ENCODE data around the gene TOP3B.

TOP3B gene

DNA sequence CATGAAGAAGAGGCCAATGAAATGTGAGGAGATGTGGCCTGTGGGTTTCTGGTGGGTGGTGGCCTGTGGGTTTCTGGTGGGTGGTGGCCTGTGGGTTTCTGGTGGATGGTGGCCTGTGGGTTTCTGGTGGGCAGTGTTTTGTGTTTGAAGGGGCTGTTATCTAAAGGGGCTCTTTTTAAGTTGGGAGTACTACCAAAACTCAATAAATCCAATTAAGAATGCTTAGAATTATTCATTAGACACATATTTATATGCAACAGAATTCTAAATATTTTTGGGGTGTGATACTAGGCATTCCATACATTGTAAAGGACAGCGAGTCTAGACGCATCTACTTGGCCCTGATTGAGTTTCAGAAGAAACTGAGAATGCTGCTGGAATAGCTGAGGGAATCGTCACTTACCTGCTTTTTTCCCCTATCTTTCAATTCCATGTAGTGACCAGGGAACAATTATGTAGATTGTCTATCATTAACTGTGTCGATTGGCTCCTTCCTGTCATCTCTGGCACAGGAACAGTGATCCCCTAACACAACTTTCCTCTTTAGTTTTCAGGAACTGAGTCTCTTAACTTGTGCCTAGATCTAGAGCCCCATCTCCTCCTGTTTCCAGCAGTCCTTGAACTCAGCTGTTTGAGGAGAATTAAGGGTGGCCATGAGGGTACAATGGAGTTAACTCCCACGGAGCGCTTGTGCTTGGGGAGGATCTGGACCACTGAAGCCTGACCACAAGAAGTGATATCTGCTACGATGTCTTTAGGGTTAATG is 37.3 kb upstream of the TOP3B start:
- TF ChIP-seq, protein P1, sequence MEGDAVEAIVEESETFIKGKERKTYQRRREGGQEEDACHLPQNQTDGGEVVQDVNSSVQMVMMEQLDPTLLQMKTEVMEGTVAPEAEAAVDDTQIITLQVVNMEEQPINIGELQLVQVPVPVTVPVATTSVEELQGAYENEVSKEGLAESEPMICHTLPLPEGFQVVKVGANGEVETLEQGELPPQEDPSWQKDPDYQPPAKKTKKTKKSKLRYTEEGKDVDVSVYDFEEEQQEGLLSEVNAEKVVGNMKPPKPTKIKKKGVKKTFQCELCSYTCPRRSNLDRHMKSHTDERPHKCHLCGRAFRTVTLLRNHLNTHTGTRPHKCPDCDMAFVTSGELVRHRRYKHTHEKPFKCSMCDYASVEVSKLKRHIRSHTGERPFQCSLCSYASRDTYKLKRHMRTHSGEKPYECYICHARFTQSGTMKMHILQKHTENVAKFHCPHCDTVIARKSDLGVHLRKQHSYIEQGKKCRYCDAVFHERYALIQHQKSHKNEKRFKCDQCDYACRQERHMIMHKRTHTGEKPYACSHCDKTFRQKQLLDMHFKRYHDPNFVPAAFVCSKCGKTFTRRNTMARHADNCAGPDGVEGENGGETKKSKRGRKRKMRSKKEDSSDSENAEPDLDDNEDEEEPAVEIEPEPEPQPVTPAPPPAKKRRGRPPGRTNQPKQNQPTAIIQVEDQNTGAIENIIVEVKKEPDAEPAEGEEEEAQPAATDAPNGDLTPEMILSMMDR (IDR thresholded peaks at IDR 0.05) = no peak
- no peak for DNase-seq (ENCODE audit: low spot score)
- Histone ChIP-seq H3K4me3 (no peak overlapping the region), H3K27ac (no peak overlapping the region)

GRCh38 chr22:22018825-22019658 is 36.5 kb upstream of the TOP3B start:
- no peak overlapping the region for H3K27ac ChIP-seq
- no peak for DNase-seq (ENCODE audit: low spot score)
- no peak overlapping the region for H3K4me3 ChIP-seq
- TF ChIP-seq, protein P1 (IDR thresholded peaks at IDR 0.05) = no peak

DNA sequence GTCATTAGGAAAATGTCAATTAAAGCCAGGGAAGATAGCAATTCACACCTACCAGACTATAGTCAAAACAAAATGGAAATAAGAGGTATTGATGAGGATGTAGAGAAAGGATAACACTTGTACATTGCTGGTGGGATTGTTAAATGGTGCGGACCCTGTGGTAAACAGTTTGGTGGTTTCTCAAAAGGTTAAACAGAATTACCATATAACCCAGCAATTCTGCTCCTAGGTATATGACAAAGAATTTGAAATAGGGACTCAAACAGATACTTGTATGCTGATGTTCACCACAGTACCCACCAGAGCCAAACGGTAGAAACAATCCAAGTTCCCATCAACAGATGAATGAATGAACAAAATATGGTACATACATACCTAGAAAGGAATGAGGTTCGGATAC is 33.0 kb upstream of the TOP3B start:
- Histone ChIP-seq H3K4me3 (no peak overlapping the region), H3K27ac (no peak overlapping the region)
- TF ChIP-seq, protein P1 (IDR thresholded peaks at IDR 0.05) = no peak
- DNase-seq (ENCODE audit: low spot score) = no peak

GRCh38 chr22:22014285-22014659 is 31.7 kb upstream of the TOP3B start:
- TF ChIP-seq, protein P1 (IDR thresholded peaks at IDR 0.05) = no peak
- Histone ChIP-seq H3K4me3 (no peak overlapping the region), H3K27ac (no peak overlapping the region)
- DNase-seq (ENCODE audit: low spot score) = no peak

- no peak for DNase-seq (ENCODE audit: low spot score)
- TF ChIP-seq, protein P1 (IDR thresholded peaks at IDR 0.05) = no peak
These were observed 31.1 kb upstream of the TOP3B start for GRCh38 chr22:22013559-22014284.

GRCh38 chr22:22011964-22012363 is 29.4 kb upstream of the TOP3B start:
- Histone ChIP-seq H3K4me3 (no peak overlapping the region), H3K27ac (no peak overlapping the region)
- DNase-seq (ENCODE audit: low spot score) = no peak
- TF ChIP-seq, protein P1 (IDR thresholded peaks at IDR 0.05) = no peak

More at GRCh38 chr22:22013559-22014284, 31.1 kb upstream of the TOP3B start:
- Histone ChIP-seq H3K27ac (no peak overlapping the region), H3K4me3 (no peak overlapping the region)
